Measurements from ENCODE around the gene LTB4R. TPM values are rescaled to one million over a fixed set of nuclear protein-coding genes. Genes with fewer than 3 reads are reported as not detected.

The LTB4R gene
- total RNA-seq, 1 experiment from 2014 or later: 9.4 TPM

GRCh38 chr14:24332268-24332993, 21.1 kb downstream of the LTB4R start (continued):
- TF ChIP-seq FOXJ3 (CRISPR knock-in tag; IDR thresholded peaks at IDR 0.05; ENCODE audit: borderline replicate concordance) (peak; percentile 94), CREB1 (CRISPR knock-in tag; IDR thresholded peaks at IDR 0.05) (peak; percentile 97), TP53 (CRISPR knock-in tag; IDR thresholded peaks at IDR 0.05) (peak; percentile 97), CDX4 (CRISPR knock-in tag; IDR thresholded peaks at IDR 0.05; ENCODE audit: borderline replicate concordance) (no peak), NR2C2 (CRISPR knock-in tag; IDR thresholded peaks at IDR 0.05) (peak; percentile 81), EMX1 (CRISPR knock-in tag; IDR thresholded peaks at IDR 0.05) (no peak), MXD4 (CRISPR knock-in tag; IDR thresholded peaks at IDR 0.05; ENCODE audit: borderline replicate concordance) (no peak), ZNF219 (CRISPR knock-in tag; IDR thresholded peaks at IDR 0.05; ENCODE audit: borderline replicate concordance) (peak; percentile 95; the same call in 1 of the 2 replicates), ZNF121 (CRISPR knock-in tag; IDR thresholded peaks at IDR 0.05) (no peak), PRDM15 (CRISPR knock-in tag; IDR thresholded peaks at IDR 0.05) (peak; percentile 81), RELA (CRISPR knock-in tag; IDR thresholded peaks at IDR 0.05; ENCODE audit: borderline replicate concordance) (peak; percentile 96), USF1 (CRISPR knock-in tag; IDR thresholded peaks at IDR 0.05) (peak; percentile 86), KAT7 (CRISPR knock-in tag; IDR thresholded peaks at IDR 0.05; ENCODE audit: borderline replicate concordance) (no peak; the same call in 1 of the 2 replicates), CREM (CRISPR knock-in tag; IDR thresholded peaks at IDR 0.05) (no peak), IRF2 (CRISPR knock-in tag; IDR thresholded peaks at IDR 0.05; ENCODE audit: borderline replicate concordance, low read depth) (peak; percentile 60; the same call in 1 of the 2 replicates), SMAD3 (CRISPR knock-in tag; IDR thresholded peaks at IDR 0.05; ENCODE audit: borderline replicate concordance) (peak; percentile 87), TEAD4 (CRISPR knock-in tag; IDR thresholded peaks at IDR 0.05) (peak; percentile 94), ATF3 (CRISPR knock-in tag; conservative IDR thresholded peaks at IDR 0.05) (peak; percentile 93), NR3C1 (CRISPR knock-in tag; conservative IDR thresholded peaks at IDR 0.05; ENCODE audit: low read depth) (no peak), OVOL2 (CRISPR knock-in tag; IDR thresholded peaks at IDR 0.05; ENCODE audit: borderline replicate concordance) (no peak)
- TF ChIP-seq, protein P1, sequence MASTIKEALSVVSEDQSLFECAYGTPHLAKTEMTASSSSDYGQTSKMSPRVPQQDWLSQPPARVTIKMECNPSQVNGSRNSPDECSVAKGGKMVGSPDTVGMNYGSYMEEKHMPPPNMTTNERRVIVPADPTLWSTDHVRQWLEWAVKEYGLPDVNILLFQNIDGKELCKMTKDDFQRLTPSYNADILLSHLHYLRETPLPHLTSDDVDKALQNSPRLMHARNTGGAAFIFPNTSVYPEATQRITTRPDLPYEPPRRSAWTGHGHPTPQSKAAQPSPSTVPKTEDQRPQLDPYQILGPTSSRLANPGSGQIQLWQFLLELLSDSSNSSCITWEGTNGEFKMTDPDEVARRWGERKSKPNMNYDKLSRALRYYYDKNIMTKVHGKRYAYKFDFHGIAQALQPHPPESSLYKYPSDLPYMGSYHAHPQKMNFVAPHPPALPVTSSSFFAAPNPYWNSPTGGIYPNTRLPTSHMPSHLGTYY (CRISPR knock-in tag; IDR thresholded peaks at IDR 0.05): no peak
- TF ChIP-seq, protein P2, sequence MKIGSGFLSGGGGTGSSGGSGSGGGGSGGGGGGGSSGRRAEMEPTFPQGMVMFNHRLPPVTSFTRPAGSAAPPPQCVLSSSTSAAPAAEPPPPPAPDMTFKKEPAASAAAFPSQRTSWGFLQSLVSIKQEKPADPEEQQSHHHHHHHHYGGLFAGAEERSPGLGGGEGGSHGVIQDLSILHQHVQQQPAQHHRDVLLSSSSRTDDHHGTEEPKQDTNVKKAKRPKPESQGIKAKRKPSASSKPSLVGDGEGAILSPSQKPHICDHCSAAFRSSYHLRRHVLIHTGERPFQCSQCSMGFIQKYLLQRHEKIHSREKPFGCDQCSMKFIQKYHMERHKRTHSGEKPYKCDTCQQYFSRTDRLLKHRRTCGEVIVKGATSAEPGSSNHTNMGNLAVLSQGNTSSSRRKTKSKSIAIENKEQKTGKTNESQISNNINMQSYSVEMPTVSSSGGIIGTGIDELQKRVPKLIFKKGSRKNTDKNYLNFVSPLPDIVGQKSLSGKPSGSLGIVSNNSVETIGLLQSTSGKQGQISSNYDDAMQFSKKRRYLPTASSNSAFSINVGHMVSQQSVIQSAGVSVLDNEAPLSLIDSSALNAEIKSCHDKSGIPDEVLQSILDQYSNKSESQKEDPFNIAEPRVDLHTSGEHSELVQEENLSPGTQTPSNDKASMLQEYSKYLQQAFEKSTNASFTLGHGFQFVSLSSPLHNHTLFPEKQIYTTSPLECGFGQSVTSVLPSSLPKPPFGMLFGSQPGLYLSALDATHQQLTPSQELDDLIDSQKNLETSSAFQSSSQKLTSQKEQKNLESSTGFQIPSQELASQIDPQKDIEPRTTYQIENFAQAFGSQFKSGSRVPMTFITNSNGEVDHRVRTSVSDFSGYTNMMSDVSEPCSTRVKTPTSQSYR (CRISPR knock-in tag; IDR thresholded peaks at IDR 0.05): peak; percentile 98
- TF ChIP-seq, protein P3, sequence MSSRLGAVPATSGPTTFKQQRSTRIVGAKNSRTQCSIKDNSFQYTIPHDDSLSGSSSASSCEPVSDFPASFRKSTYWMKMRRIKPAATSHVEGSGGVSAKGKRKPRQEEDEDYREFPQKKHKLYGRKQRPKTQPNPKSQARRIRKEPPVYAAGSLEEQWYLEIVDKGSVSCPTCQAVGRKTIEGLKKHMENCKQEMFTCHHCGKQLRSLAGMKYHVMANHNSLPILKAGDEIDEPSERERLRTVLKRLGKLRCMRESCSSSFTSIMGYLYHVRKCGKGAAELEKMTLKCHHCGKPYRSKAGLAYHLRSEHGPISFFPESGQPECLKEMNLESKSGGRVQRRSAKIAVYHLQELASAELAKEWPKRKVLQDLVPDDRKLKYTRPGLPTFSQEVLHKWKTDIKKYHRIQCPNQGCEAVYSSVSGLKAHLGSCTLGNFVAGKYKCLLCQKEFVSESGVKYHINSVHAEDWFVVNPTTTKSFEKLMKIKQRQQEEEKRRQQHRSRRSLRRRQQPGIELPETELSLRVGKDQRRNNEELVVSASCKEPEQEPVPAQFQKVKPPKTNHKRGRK (CRISPR knock-in tag; IDR thresholded peaks at IDR 0.05; ENCODE audit: borderline replicate concordance): 0 out of 2 replicates have a peak, but pooled peaks have one; percentile 27
- TF ChIP-seq, protein P4, sequence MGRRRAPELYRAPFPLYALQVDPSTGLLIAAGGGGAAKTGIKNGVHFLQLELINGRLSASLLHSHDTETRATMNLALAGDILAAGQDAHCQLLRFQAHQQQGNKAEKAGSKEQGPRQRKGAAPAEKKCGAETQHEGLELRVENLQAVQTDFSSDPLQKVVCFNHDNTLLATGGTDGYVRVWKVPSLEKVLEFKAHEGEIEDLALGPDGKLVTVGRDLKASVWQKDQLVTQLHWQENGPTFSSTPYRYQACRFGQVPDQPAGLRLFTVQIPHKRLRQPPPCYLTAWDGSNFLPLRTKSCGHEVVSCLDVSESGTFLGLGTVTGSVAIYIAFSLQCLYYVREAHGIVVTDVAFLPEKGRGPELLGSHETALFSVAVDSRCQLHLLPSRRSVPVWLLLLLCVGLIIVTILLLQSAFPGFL (CRISPR knock-in tag; IDR thresholded peaks at IDR 0.05; ENCODE audit: borderline replicate concordance): peak; percentile 97
- TF ChIP-seq, protein P5, sequence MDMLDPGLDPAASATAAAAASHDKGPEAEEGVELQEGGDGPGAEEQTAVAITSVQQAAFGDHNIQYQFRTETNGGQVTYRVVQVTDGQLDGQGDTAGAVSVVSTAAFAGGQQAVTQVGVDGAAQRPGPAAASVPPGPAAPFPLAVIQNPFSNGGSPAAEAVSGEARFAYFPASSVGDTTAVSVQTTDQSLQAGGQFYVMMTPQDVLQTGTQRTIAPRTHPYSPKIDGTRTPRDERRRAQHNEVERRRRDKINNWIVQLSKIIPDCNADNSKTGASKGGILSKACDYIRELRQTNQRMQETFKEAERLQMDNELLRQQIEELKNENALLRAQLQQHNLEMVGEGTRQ (CRISPR knock-in tag; IDR thresholded peaks at IDR 0.05): 0 out of 2 replicates have a peak, but pooled peaks have one; percentile 29

Measured in WTC11 (cell line).